HG03108 (cell line): Measurements from ENCODE around the gene VAMP5.
"Not testable (repeated sequence)": the region's sequence is repeated elsewhere in the genome, so short reads cannot be mapped to it uniquely, and the experiment has no call there.

Source experiments
- ATAC-seq: cut with Tn5 transposase; IDR thresholded peaks from one replicate; pipeline ENCODE4 v1.9.1; 2021; ENCODE audit warnings: moderate library complexity; ENCODE audit not compliant: unreplicated experiment

VAMP5 gene

DNA sequence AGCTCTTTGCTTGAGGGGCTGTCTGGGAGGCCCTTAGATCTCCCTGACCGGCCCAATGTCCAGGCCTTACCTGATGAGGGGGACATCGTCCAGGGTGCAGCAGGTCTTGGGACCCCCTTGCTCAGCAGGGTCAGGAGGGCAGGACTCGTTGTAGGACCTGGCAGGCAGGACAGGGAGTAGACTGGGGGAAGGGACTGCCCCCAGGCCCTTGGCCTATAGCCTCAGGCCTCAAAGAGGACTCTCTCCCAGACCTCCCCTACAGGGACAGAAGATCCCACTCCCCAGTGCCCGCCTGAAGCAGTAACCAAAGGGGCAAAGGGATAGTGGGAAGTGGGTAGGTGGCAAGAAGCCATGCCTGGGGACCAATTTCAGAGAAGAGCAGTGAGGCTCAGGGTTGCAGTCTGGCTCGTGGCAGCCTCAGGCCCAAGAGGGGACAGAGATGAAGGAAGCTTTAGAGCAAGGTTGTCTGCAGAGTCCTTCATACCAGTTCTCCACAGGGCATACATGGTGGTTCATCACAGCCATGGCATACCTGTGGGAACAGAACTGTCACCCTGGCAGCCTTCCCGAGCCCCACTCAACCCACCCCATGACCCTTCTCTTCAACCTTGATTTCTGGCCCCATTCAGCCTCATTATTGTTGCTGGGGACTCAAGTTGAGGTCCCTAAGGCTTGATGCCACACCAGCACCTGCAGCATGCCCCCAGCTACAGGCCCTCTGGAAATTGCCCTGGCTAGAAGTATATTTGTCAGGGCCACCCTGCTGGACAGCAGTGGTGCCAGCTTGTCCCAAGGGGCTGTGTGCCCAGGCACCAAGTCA lies 16.9 kb downstream of the VAMP5 start:
- ATAC-seq: no peak

DNA sequence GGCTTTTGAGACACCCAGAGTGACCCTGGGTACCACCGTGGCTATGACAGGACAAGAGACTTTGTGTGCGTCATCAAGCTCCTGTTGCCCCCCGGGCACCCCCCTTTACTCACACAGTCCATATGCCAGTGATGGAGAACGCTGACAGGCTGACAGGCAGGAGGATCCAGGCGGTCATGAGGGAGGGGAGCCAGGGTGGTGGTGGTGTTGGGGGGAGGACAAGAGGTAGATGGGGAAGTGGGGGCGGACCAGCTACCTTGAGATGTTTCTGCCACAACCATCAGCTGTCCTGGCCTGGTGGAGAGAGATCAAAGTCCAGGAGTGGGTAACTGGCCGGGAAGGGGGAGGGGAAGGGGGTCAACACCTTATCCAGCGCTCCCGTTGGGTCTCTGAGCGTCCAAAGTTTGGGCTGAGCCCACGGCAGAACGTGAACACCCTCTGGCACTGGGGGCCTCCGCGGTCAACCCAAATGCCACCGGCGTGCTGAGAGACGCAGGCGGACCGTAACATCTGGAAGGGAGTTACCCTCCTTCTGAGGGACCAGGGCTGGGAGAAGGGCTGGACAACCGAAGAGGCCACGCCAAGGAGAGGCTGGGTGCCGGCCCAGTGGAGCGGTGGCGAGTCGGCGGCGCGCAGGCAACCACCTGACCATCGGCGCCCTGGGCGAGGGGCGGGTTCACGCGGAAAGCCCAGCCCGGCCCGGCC lies 17.7 kb downstream of the VAMP5 start:
- peak; percentile 23 for ATAC-seq

DNA sequence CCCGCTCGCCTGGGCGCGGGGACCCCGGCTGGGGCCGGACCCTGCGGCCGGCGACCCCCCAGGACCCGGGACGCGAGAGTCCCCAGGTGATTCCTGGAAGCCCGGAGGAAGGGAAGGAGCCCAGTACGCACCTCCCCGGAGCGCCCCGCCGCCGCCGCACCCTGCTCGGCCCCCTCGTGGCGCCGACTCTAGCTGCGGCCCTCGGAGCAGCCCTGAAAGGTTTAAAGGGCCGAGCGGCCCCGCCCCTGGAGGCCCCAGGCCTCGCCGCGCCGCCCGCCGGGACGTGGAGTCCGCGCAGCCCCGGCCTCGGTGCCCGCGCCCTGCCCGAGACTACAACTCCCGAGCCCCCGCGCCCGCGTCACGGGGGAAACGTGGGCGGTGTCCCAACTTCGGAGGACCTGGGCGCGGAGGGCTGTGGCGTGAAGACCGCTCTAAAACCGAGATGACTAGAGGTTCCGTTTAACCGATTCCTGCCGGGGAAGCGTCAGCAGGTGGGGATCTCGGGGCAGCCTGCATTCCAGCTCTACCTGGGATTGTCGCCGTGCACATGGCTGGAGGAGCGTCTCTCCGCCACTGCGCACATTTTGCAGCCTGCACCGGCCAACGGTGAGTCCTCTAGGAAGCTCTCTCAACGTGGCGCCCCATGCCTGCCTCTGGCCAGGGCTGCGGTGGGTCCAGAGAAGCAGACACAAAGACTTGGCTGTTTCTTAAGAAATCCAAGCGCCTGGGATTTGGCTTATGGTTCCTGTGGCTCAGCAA lies 18.4 kb downstream of the VAMP5 start, which contains the start of gene TMEM150A:
TMEM150A (minus strand) TSS at position 223 of the 759 bp plus-strand sequence. CDS start 750 bp downstream, outside the sequence.
- ATAC-seq: peak; percentile 96

DNA sequence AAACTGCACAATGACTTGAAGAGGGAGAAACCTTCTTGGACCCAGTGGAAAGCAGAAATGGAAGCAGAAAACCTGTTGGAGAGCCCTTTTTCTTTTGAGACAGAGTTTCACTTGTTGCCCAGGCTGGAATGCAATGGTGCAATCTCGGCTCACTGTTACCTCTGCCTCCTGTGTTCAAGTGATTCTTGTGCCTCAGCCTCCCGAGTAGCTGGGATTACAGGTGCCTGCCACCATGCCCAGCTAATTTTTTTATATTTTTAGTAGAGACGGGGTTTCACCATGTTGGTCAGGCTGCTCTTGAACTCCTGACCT lies 19.9 kb downstream of the VAMP5 start:
- ATAC-seq: not testable (repeated sequence)

DNA sequence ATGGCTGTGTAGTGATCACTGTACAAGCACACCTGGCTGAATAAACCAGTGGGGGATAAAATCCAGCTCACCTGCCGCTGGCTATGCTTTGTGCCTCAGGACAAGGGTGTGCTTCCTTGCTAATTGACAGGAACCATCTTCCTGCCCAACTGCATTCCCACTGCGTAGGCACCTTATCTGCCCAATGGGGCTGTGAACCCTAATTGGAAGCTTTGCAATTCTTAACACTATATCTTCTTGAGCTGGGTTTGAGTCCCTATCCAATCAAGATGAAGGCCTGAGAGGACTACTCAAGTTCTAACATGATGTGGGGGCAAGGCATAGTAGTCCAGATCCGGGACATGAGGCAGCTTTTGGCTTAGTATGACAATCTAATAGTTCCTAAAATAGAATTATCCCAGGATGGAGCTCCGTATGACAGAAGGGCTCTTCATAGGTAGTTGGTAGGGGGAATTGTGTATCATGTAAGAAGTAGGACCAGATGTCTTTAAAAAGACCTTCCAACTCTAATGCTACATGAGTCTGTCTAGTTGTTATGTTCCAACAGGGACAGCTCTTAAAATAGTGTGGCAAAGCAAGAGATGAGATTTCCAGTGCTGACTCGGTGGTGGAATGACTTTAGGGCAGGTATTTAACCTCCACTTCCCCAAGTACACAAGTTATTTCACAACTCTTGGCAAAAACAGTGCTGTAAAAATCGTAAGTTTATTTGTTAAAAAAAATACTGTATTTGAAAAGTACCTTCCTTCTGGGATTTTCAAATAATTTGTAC lies 20.5 kb downstream of the VAMP5 start:
- no peak for ATAC-seq

DNA sequence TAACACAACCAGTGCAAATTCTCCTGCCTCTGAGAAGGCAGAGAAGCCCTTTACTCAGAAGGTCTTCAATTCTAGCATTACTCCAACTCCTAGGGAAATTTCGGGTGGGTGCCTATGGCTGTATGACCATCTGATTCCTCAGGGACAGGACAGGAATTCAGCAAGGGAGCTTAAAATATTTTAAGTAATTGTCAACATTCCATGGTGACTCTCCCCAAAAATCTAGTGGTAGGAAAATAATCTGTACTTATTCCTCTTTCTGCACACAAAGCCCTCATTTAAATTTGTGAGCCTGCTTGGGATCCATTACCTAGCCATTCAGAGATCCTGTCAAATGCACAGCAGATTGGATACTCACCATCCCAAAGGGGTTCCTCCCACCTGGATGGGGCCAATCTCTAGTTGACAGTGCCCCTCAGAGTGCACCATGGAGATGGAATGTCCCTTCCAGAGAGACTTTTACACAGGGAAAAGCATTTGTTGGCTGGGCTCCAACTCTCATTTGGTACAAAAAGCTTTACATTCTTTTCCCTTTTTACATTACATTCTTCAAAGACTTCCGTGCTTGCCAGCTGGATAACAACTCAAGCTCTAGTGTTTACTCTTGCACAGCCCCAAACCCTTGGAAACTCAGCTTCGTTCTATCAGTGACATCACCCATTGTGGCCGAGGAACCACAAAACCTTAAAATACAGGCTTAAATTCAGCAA lies 21.3 kb downstream of the VAMP5 start:
- no peak for ATAC-seq

DNA sequence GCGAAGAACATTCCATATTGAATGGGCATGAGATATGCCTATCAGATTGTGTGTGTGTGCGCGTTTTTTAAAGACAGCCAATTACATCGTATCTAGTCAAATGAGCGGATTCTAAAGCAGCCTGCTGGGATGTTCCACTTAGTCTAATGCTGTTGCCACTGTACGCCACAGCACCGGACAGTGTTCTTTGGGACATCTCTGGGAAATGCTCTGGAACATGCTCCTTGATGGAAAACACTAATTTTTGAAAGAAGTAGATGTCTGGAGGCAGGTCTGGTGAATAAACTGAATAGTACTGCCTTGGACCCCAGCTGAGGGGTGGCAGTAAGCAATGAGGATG lies 21.9 kb downstream of the VAMP5 start:
- ATAC-seq: no peak

DNA sequence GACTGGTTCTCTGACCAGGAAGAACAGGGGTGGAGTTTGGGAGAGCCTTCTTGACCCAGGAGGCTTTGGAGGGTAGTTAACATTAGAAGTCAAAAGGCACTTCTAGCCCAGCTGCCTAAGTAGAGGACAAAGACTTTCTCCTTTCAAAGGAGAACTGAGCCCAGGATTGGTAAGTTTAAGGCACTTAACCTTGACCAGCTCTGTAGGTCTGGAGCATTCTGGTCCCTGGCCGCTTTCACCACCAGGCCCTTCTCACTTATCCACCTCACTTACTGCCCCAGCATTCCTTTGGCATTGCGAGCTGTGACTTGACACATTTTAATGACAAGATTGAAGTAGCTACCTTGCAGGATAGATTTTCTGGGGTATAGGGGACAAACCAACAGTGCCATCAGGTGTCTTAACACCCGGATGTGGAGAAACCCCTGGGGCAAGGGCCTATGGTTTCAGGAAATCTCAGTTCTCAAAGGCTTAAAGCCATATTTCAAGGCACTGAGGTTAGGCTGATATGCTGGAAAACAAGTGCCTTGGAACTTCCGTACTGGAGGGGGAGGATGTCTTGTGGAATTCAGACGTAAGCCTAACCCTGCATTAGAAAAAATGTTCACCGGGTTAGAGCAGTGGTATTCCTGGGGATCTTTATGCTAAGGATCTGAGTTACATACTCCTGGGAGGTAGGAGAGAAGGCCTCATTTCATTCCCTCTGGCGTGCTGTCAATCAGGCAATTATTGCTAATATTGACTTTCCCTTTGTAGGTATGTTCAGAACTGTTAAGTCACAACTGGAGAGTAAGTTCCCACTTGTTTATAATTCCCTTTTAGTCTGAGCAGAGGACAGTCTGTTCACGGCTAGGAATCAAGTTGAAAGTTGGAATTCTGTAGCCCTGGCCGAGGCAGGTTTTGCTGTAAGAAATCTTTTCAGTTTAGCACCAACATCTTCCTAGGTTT lies 23.3 kb downstream of the VAMP5 start:
- no peak for ATAC-seq

DNA sequence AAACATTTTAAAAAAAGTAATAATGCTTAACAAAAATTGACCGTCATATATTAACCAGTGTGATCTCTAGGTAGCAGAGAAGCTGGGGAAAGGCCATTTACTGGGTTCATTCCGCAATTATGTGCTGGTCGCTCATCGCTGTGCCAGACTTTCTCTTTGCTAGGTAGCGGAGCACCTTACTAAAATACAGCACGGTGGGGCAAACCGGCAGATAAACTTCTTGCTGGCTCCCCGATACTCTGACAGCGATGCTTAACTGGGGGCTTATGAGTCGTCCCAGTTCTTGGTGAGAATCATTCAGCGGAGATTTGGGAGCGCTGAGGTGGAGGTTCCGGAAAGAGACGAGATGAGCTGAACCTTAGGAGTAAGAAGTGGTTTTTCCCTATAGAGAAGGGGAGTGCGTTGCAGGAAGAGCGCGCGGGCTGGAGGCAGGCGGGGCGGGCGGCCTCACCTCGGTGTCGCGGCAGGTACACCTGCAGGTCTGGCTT lies 27.0 kb downstream of the VAMP5 start:
- ATAC-seq: no peak

DNA sequence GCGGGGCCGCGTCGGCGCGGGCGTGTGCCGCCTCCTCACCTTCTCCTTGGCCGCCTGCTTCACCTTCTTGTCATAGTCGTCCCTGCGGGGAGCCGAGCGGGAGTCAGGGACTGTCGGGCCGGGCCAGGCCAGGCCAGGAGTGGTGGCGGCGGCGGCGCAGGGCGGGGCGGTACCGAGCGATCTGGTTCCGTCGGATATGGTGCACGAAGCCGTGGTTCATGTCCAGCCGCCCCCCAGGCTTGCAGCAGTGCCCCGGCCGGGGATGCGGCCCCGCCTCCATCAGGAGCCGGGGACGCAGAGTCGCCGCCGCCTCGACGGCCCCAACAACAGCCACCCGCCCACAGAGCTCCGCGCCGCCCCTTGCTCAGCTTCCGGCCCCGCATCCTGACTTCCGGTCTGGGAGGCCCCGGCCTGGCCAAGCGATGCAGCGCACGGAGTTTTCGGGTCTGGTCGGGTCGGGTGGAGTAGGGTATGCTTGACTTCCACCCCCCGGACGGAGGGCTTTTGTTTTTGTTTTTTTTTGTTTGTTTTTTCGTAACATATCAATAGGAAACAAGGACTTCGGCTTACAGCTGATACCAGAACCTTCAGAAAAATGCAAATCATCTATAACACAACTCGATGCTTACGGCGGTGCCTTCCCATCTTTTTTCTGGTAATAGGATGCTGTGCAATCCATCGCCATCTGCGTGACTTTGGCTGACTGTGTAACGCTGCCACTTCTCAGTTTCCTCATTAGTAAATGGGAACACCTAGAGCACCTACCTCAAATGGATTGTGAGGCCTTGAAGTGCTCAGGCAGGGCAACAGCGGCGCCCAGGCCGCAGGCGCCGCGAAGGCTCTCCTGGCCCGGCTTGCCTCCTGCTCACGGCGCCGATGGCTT lies 27.7 kb downstream of the VAMP5 start, which contains the start of gene C2orf68:
C2orf68 (minus strand) TSS at position 362 of the 883 bp plus-strand sequence; CDS start at position 280, 82 bp downstream.
- peak; percentile 69 for ATAC-seq

DNA sequence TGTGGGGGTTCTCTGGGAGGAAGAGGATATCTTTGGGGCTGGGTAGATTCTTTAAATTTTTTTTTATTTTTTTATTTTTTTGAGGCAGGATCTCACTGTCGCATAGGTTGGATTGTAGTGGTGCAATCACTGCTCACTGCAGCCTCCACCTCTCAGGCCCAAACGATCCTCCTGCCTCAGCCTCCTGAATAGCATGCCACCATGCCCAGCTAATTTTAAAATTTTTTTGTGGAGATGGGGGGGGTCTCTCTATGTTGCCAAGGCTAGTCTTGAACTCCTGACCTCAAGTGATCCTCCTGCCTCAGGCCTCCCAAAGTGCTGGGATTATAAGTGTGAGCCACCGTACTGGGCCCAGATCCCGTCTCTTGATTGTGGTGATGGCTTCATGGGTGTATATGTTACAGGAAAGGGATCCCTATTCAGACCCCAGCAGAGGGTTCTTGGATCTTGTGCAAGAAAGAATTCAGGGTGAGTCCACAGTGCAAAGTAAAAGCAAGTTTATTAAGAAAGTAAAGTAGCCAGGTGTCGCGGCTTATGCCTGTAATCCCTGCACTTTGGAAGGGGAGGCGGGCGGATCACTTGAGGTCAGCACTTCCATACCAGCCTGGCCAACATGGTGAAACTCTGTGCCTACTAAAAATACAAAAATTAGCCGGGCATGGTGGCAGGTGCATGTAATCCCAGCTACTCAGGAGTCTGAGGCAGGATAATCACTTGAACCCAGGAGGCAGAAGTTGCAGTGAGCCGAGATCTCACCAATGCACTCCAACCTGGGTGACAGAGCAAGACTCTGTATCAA lies 29.7 kb downstream of the VAMP5 start:
- no peak for ATAC-seq

DNA sequence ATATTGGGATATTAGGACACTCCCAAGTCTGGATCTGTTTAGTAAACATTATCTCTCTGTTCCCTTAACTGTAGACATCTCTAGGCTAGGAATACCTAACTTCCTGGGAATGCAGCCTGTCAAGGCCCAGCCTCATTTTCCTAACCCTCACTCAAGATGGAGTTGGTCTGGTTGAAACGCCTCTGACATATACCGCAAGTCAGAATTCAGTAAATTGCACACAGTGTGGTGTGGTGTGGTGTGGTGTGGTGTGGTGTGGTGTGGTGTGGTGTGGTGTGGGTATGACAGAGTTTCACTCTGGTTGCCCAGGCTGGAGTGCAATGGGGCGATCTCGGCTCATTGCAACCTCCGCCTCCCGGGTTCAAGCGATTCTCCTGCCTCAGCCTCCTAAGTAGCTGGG lies 30.5 kb downstream of the VAMP5 start:
- not testable (repeated sequence) for ATAC-seq

DNA sequence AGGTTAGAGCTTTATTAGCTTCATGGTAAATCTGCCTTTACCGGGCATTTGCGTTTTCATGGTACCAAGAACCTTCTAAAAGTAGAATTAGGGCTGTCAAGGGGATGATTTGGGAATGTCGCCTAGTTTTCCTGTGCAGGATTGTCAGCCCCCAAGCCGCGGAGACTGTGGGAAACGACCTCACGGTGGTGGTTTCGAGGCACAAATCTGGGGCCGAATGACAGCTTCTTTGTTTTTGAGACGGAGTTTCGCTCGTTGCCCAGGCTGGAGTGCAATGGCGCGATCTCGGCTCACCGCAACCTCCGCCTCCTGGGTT lies 31.1 kb downstream of the VAMP5 start:
- no peak for ATAC-seq

DNA sequence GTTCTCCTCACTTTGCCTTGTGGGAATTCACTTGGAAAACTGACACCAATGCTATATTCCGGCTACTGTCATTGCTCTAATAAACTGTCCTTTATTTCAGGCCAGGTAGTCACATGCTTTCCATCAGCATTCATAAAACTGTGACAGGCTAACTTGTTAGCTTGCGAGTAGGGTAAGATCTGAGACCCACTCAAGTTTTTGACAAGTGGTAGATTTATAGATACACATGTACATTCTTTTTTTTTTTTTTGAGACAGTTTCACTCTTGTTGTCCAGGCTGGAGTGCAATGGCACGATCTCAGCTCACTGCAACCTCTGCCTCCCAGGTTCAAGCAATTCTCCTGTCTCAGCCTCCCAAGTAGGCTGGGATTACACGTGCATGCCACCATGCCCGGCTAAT lies 33.5 kb downstream of the VAMP5 start:
- not testable (repeated sequence) for ATAC-seq

DNA sequence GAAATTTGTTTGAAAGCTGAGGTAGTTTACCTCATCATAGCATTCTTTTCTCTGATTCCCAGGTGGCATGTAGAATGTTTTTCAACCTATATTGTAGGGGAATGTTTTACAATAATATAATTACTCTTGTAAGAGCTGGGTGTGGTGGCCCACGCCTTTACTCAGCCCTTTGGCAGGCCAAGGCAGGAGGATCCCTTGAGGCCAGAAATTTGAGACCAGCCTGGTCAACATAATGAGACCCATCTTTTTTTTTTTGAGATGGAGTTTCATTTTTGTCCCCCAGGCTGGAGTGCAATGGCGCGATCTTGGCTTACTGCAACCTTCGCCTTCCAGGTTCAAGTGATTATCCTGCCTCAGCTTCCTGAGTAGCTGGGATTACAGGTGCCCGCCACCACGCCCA lies 35.4 kb downstream of the VAMP5 start:
- no peak for ATAC-seq

DNA sequence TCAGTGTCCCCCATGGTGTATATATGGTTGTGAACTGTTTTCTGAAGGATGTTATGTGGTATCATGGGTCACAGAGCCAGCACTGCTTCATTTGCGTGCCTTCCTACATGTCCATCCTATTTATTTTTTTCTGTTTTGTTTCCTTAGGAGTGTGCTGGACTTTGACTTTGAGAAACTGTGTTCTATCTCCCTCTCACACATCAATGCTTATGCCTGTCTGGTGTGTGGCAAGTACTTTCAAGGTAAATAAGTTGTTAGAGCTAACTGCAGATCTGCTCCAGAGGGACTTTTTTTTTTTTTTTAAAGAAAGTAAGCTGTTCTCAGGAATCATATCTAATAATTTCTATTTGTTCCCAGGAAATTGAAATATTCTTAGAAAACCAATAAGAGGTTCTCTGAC lies 37.1 kb downstream of the VAMP5 start:
- ATAC-seq: no peak

DNA sequence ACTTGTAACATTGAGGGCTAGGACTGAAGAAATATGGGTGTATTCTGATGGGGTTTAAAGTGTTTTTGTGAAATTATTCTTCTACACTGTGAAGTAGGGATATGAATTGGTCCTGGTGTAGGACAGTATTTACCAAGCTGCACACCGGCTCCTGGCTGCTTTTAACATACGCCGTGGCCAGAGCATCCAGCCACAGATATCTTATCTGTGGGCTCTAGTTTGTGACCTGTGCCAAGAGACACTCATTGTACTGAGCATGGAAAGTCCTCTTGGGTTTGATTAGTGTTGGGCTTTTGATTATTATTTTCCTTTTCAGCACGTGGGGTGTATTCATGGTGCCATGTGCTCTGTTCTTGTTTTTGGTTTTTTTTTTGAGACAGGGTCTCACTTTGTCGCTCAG lies 39.8 kb downstream of the VAMP5 start:
- no peak for ATAC-seq
